ENCODE measurements around the gene FAM89A.
"Not testable (repeated sequence)": the region's sequence is repeated elsewhere in the genome, so short reads cannot be mapped to it uniquely, and the experiment has no call there.

FAM89A gene

DNA sequence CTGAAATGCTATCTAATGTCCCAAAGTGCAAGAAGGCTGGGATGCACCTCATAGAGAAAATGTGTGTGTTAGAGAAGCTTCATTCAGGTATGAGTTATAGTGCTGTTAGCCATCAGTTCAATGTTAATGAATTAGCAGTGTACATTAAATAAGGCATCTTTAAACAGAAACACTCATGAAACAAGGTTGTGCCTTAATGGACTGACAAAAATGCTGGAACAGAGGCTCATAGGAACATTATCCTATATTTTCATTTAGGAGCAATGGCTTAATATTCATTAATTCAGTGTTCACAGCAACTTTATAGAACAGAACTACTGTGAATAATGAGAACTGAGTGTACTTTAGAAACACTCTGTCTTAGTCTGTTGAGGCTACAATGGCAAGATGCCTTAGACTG is 15.2 kb upstream of the FAM89A start:
- no peak for DNase-seq (ENCODE audit: low read depth)

DNA sequence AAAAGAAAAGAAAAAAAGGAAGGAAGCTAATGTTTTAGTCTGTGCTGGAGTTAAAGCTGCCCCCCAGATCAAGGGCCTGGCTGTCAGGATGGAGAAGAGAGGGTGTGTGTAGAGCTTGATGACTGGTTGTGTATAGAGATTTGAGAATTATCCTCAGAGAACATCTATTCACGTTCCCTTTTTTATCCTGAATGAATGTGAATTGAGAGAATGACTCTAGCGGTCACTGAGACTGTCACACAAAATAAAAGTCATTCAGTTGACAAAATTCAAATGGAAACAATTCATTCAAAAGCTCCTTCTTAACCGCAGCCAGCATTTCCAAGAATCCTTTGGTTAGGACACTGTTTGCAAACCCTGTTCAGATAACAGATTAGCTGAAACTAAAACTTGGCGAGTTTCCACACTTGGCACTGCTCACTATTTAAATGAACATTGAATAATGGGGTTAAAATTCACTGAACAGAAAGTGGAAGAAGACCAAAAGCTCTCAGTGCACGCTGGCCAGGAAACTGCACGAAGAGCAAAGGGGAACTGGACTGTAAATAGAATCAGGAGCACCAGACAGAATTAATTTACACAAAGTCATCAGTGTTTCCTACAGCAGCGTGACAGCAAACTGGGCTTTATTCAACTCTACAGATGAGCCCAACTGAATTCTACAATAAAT is 13.6 kb upstream of the FAM89A start:
- peak; percentile 77 for DNase-seq (ENCODE audit: low read depth)

GRCh38 chr1:231052777-231053176 is 12.7 kb upstream of the FAM89A start:
- no peak for DNase-seq (ENCODE audit: low read depth)

DNA sequence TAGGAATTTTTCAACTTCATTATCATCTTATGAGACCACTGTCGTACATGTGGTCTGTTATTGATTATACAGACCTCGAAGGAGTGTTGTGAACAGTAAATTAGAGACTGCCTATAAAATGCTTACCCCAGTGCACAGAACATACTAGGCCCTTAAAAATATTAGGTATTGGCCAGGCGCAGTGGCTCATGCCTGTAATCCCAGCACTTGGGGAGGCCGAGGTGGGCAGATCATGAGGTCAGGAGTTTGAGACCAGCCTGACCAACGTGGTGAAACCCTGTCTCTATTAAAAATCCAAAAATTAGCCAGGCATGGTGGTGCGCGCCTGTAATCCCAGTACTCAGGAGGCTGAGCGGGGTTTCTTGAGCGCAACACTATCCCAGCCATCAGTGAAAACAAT is 10.9 kb upstream of the FAM89A start:
- DNase-seq (ENCODE audit: low read depth), result not testable (repeated sequence)

DNA sequence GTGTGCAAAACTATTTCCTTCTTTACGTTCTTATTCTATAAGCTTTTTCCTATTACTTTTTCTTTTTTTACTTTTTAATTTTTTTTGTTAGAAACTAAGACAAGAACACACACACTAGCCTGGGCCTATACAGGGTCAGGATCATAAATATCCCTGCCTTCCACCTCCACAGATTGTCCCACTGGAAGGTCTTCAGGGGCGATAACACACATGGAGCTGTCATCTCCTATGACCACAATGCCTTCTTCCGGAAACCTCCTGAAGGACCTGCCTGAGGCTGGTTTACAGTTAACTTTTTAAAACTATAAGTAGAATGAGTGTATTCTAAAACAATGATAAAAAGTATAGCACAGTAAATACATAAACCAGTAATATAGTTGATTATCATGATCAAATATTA is 10.3 kb upstream of the FAM89A start:
- no peak for DNase-seq (ENCODE audit: low read depth)

DNA sequence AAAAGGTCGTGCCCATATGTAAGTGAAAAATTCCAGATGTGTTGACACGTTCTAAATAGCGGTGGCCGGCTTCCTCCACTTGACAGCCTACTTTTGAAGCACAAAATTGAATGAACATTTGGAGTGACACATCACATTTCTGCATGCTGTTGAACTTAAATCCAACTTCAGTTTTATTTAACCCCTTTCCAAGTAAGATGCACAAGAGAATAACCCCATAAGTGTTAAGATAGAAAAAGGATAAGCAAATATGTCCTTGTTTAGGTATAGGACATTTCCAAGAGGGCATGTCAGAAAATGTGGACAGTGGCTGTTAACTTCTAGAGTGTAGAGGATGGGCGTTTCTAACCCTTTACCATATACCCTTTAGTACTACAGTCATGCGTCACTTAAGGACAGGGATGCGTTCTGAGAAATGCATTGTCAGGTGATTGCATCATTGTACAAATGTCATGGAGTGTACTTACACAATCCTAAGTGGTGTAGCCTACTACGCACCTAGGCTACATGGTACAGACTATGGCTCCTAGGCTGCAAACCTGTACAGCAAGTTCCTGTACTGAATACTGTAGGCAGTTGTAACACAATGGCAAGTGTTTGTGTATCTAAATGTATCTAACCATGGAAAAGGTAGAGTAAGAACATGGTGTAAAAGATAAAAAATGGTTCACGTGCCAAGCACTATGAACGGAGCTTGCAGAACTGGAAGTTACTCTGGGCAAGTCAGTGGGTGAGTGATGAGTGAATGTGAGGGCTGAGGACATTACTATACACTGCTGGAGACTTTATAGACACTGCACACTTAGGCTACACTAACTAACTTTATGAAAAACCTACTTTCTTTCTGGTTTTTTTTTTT is 9.3 kb upstream of the FAM89A start:
- DNase-seq (ENCODE audit: low read depth), result no peak

DNA sequence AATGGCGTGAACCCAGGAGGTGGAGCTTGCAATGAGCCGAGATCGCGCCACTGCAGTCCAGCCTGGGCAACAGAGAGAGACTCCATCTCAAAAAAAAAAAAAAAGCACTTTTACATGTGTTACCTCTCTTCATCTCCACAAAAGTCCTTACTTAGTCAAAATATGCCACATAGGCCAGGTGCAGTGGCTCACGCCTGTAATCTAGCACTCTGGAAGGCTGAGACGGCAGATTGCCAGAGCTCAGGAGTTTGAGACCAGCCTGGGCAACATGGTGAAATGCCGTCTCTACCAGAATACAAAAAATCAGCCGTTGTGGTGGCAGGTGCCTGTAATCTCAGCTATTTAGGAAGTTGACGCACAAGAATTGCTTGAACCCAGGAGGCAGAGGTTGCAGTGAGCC is 8.4 kb upstream of the FAM89A start:
- not testable (repeated sequence) for DNase-seq (ENCODE audit: low read depth)

DNA sequence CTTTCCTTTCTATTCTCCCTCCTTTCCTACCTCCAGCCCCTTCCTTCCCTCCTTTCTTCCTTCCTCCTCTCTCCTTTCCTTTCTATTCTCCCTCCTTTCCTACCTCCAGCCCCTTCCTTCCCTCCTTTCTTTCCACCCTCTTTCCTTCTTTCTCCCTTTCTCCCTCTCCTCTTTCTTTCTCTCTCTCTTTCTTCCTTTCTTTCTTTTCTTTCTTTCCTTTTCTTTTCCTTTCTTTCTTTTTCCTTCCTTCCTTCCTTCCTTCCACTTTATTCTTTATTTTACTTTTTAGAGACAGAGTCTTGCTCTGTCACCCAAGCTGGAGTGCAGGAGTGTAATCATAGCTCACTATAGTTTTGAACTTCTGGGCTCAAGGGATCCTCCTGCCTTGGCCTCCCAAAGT is 7.5 kb upstream of the FAM89A start:
- not testable (repeated sequence) for DNase-seq (ENCODE audit: low read depth)

- no peak for DNase-seq (ENCODE audit: low read depth)
Measured at GRCh38 chr1:231046730-231047395, 6.8 kb upstream of the FAM89A start.

DNA sequence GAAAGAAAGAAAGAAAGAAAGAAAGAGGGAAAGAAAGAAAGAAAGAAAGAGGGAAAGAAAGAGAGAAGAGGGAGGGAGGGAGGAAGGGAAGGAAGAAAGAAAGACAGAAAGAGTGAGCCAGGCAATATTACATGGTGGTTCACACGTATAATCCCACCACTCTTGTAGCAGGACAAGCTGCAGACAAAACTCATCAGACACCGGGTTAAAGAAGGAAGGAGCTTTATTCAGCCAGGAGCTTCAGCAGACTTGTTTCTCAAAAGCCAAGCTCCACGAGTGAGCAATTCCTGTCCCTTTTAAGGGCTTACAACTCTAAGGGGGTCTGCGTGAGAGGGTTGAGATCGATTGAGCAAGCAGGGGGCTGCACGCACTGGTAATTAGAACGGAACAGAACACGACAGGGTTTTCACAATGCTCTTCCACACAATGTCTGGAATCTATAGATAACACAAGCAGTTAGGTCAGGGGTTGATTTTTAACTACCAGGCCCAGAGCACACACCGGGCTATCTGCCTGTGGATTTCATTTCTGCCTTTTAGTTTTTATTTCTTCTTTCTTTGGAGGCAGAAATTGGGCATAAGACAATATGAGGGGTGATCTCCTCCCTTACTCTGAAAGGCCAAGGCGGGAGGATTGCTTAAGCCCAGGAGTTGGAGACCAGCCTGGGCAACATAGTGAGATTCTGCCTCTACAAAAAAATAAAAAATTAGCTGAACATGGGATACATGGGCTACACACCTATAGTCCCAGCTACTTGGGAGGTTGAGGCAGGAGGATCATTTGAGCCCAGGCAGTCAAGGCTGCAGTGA is 6.1 kb upstream of the FAM89A start:
- DNase-seq (ENCODE audit: low read depth), result not testable (repeated sequence)

DNA sequence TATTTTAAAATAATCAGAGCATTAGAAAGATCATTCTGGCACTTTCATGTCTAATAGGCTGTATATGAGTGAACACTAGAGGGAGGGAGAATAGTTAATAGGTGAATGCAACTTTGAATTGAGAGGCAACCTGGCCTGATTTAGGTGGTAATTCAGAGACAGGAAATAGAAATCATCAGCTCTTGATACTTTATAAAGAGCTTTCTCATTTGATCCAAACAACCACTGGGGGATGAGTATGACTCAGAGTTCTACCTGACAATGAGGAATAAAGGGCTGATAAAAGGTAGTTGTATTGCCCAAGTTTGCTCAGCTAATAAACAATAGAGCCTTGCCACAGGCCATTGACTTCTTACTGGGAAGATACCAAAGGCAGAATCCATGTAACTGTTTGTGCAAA is 5.2 kb upstream of the FAM89A start:
- no peak for DNase-seq (ENCODE audit: low read depth)

- DNase-seq (ENCODE audit: low read depth), result no peak
Measured at GRCh38 chr1:231044588-231044987, 4.5 kb upstream of the FAM89A start.

GRCh38 chr1:231041719-231042261 is 1.7 kb upstream of the FAM89A start:
- DNase-seq (ENCODE audit: low read depth), result no peak

DNA sequence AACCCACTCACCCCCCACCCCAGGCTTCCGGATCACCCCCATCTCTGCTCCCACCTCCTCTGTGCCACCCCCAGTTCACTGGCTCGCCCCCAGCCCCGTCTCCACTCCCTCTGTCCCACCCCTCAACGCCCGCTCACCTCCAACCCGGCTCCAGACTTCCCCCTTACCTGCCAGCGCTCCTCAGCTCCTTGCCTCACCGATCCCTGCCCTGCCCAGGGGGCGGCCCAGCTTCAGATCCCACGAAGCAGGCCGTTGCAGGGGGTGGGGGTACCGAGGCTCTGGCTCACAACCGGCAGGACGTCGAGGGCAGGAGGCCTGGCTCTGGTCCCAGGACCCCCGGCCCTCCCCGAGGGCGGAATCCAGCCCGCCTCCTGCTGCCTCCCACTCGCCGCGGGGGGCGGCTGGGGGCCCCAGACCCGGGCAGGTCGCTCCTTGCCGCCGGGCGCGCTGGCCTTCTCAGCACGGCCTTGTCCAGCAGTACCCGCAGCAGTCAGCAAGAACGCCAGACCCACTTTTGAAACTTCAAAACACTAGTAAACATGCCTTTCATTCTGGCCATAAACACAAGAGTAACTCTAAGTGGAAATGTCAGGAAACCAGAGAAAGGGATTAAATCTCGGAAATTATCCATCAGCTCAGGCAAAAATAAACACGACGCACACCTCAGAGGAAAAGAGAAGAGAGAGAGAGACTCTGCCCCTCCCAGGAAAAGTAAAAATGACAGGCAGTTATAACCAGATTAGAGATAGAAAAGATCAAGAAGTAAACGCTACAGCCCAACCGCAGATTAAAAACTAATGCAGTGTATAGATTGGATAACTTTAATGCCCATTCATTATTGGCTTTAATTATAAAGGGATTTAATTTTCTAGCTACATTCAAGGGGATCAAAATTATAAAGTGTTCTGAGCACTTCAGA is 1.0 kb upstream of the FAM89A start:
- DNase-seq (ENCODE audit: low read depth), result no peak

DNA sequence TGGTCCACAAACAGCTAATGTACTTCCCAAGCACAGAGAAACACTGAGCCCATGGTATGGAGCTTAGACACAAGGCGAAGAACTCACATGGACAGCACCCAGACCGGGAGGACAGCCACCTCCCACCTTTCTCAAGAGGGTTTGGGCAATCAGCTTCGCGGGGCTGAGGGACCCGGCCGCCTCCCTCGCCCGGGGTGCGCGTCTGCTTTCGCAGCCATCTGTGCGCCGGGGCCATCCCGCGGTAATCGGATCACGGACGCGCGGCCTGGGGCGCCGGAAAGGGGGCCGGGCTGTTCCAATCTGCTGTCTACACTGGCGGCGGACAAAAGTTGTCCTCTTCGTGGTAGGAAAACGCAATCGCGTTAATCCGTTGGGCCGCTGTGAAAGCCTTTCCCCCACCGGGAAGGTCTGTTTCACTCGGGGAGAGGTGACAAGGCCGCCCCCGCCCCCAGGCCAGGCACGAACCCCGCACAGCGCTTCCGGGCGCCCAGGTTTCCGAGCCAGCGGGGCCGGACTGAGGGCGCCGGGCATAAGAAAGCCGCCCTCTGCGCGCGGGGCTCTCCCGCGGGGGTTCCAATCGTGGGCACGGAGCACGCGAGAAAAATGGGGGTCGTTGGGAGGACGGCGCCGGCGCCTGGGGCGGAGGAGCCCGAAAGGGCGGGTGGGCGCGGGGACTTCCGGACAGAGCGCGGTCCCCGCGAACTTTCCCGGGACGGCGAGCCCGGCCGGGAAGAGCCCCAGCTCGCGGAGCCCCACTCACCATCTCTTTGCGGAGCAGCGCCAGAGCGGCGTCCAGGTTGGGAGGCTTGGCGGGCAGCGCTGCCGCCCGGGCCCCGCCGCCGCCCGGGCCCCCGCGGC is 664 bp downstream of the FAM89A start:
- DNase-seq (ENCODE audit: low read depth), result no peak

- DNase-seq (ENCODE audit: low read depth), result no peak
Measured at GRCh38 chr1:231037585-231038517, 2.2 kb downstream of the FAM89A start.

DNA sequence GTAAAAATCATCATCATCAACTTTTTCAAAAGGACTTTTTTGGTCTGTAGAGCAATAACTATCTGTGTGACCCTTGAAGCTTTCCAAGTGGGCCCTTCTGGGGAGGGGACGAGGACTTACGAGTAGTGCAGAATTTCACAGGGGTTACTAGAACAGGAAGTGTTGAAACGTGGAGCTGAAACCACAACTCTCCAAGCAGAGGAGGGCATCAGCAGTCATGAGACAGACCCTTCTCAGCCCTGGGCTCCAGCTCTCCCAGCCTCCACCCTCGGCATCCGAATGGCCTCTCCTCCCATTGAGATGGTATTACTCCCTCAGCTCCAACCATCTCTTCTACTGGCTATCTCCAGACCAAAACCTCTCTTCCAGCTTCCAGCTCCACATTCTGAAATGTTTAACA is 3.6 kb downstream of the FAM89A start:
- no peak for DNase-seq (ENCODE audit: low read depth)

- no peak for DNase-seq (ENCODE audit: low read depth)
Measured at GRCh38 chr1:231035799-231036198, 4.3 kb downstream of the FAM89A start.

DNA sequence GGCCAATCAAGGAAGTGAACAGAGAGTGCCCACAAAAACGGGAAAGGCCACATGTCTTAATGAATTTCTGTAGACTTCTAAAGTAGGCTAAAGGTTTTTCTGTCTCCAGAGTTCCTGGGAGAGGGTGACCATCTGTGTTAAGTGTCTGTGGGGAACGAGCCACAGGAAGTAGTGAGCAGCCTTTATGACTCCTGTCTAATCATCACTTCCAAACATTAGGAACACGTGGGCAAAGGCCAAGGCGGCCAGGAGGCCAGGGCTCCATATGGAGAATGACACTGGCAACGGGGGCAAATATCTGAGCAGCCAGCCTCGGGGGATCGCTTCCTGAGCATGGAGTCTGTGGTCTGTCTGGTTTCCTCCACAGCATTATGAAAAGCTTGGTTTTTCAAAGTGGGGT is 7.1 kb downstream of the FAM89A start:
- DNase-seq (ENCODE audit: low read depth), result no peak
